Common myeloid progenitor, CD34-positive (primary cell): ENCODE data around the gene IFIT1.
A peak's percentile ranks its signal among the peaks of the same experiment; 100 is the strongest.

Experiments used
- CTCF ChIA-PET: fragments of 350-600 bp; sonication (Branson Sonifier 250); formaldehyde crosslinking; loops from one replicate; lab custom pipeline; 2021; ENCODE audit warnings: antibody characterized with exemption; lab: Charles Lee
- POLR2A ChIA-PET: fragments of 350-600 bp; sonication (Branson Sonifier 250); formaldehyde crosslinking; loops from one replicate; lab custom pipeline; 2021; ENCODE audit warnings: antibody characterized with exemption; lab: Charles Lee
- DNase-seq, 3 donors: peaks; one replicate each; pipeline versions ENCODE4 v3.0.0 to v3.0.0-alpha.2; 2013
- H3K27ac ChIP-seq, 2 experiments: 1 replicate in 1 of 2; 2 replicates in 1 of 2; pipeline ENCODE4 v1.7.0; 2013; ENCODE audit warnings: inconsistent platforms in 2 of 2, low read length in 2 of 2, mild to moderate bottlenecking in 2 of 2, low read depth in 1 of 2, moderate library complexity in 1 of 2; ENCODE audit not compliant: severe bottlenecking in 2 of 2, insufficient read depth in 1 of 2, poor library complexity in 1 of 2
- H3K27me3 ChIP-seq, 5 experiments: replicated peaks in 2 of 5; 1 replicate in 3 of 5; 2 replicates in 2 of 5; pipeline versions ENCODE4 v1.6.1 to v1.7.0; 2013; ENCODE audit warnings: low read length in 4 of 5, mild to moderate bottlenecking in 2 of 5, moderate library complexity in 2 of 5, inconsistent platforms in 1 of 5; ENCODE audit not compliant: insufficient read depth in 5 of 5, control insufficient read depth in 4 of 5
- H3K36me3 ChIP-seq, 4 experiments: 1 replicate in 2 of 4; 2 replicates in 2 of 4; pipeline versions ENCODE4 v1.6.1 to v1.7.0; 2013; ENCODE audit warnings: low read length in 3 of 4, control low read depth in 1 of 4, mild to moderate bottlenecking in 1 of 4; ENCODE audit not compliant: control insufficient read depth in 4 of 4, insufficient read depth in 4 of 4
- H3K4me1 ChIP-seq, 4 experiments: 1 replicate in 3 of 4; 2 replicates in 1 of 4; pipeline versions ENCODE4 v1.6.1 to v1.7.1; 2013; ENCODE audit warnings: low read length in 3 of 4, mild to moderate bottlenecking in 3 of 4, control low read depth in 1 of 4, inconsistent platforms in 1 of 4, moderate library complexity in 1 of 4; ENCODE audit not compliant: control insufficient read depth in 4 of 4, insufficient read depth in 4 of 4; ENCODE audit errors: control extremely low read depth in 1 of 4
- H3K4me3 ChIP-seq, 7 experiments: 1 replicate in 4 of 7; 2 replicates in 3 of 7; pipeline versions ENCODE4 v1.5.1 to v1.7.0; 2013; ENCODE audit warnings: mild to moderate bottlenecking in 7 of 7, low read length in 6 of 7, moderate library complexity in 6 of 7, inconsistent platforms in 2 of 7, low read depth in 2 of 7, control low read depth in 1 of 7; ENCODE audit not compliant: insufficient read depth in 4 of 7, control insufficient read depth in 1 of 7; ENCODE audit errors: extremely low read depth in 1 of 7
- H3K9me3 ChIP-seq, 5 experiments: 1 replicate in 4 of 5; 2 replicates in 1 of 5; pipeline versions ENCODE4 v1.6.1 to v1.7.1; 2013; ENCODE audit warnings: low read length in 4 of 5, mild to moderate bottlenecking in 2 of 5, inconsistent platforms in 1 of 5, low read depth in 1 of 5, moderate library complexity in 1 of 5; ENCODE audit not compliant: control insufficient read depth in 4 of 5, insufficient read depth in 2 of 5; ENCODE audit errors: control extremely low read depth in 1 of 5
- WGBS: methylation state at CpG from one replicate; pipeline ENCODE4 v1.1.5; 2013; ENCODE audit not compliant: insufficient coverage; 5-methylcytosine and 5-hydroxymethylcytosine counted together

Gene IFIT1

GRCh38 chr10:89393898-89394297, 1.5 kb downstream of the IFIT1 start:
- CTCF ChIA-PET, result interaction anchor here (1.0 to 1.2 kb wide), 3 partner anchors 10 to 102 kb away, joined by 3 to 4 read pairs (median 3); partner anchors contain the start of gene IFIT3
- DNase-seq, result no peak
- WGBS, result 20% methylated on average over 1 of the region's 3 CpGs
- Histone ChIP-seq H3K36me3 (peaks cover 0 to 5% (median 0%) of the 10 kb centered on the region in 4 experiments), H3K27ac (no peak overlapping the region), H3K4me3 (peak overlapping the region in 2 of 7 experiments; percentile 28 to 35), H3K27me3 (no peaks in the 10 kb centered on the region), H3K9me3 (no peaks in the 10 kb centered on the region), H3K4me1 (peaks cover 18 to 36% (median 21%) of the 10 kb centered on the region in 4 experiments)
- POLR2A ChIA-PET, result no interaction called here

DNA sequence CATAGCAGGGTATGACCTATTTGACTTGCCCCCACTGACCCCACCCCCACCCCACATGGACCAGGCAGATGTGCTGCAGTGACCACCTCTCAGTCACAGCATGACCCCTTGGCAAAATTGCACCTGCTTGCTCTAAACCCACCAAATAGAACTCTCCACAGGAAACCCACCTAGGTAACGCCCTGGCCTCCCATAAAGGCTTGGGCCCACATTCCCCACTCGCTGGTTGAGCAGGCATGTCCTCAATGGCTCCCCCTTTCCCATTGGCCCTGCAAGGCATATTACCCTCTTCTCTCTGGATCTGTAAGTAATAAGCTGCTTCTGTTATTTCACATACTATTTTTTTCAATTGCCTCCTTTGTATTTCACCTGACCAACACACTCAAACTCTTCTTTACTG, 2.7 kb downstream of the IFIT1 start:
- 100% methylated on average over 1 of the region's 2 CpGs for WGBS
- Histone ChIP-seq H3K4me1 (peaks cover 18 to 36% (median 21%) of the 10 kb centered on the region in 4 experiments), H3K4me3 (no peak overlapping the region), H3K27me3 (no peaks in the 10 kb centered on the region), H3K36me3 (peaks cover 0 to 5% (median under 1%) of the 10 kb centered on the region in 4 experiments), H3K9me3 (no peaks in the 10 kb centered on the region), H3K27ac (no peak overlapping the region)
- ChIA-PET POLR2A (no interaction called here), CTCF (interaction anchor here (1.3 kb wide), 1 partner anchor 149 kb away, joined by 3 read pairs; no protein-coding TSS in a partner anchor)
- DNase-seq, result no peak

DNA sequence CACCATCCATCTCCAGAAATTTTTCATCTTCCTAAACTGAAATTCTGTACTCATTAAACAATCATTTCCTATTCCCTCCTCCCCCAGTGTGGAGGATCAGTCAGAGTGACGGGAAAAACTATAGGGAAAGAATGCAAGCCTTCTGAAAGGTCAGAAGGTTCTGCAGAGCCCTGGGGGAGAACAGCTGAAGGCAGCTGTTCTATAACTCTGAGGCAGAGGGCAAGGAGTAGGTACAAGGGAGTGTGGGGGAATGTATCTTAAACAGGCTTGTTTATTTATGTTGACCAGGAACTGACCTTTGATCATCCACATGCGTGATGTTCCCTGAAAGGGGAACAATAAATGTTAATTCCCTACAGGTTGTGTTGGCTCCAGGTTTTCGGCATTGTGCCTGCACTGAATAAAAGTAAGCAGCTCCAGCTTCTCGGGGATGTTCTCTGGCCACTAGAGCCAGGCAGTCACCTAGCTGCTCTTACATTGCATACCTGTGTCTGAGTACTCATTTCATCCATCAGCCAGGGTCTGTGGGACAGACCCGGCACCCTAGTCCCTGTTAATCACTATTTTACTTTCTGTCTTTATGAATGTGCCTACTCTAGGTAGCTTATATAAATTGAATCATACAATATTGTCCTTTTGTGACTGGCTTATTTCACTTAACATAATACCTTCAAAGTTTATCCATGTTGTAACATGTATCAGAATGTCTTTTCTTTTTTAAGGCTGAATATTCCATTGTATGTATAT, 5.8 kb downstream of the IFIT1 start:
- CTCF ChIA-PET, result interaction anchor here (0.9 kb wide), 1 partner anchor 9 kb away, joined by 3 read pairs; no protein-coding TSS in a partner anchor
- Histone ChIP-seq H3K4me3 (no peak overlapping the region), H3K27me3 (no peaks in the 10 kb centered on the region), H3K9me3 (no peaks in the 10 kb centered on the region), H3K27ac (no peak overlapping the region), H3K4me1 (peaks cover 3 to 16% (median 9%) of the 10 kb centered on the region in 4 experiments), H3K36me3 (peaks cover 0 to 13% (median 7%) of the 10 kb centered on the region in 4 experiments)
- POLR2A ChIA-PET, result no interaction called here
- no peak for DNase-seq
- WGBS, result 100% methylated on average over 4 of the region's 5 CpGs

DNA sequence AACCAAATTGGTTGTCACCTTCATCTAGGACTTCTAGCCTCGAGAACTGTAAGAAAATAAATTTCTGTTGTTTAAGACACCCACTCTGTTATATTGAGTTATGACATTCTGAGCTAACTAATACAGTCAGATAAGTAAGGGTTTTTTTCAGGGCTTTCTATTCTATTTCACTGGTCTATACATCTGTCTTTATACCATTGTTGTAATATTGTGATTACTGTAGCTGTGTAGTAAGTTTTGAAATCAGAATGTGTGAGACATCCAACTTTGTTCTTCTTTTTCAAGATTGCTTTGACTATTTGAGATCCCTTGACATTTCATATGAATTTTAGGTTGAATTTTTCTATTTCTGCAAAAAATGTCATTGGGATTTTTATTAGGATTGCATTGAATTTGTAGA, 7.5 kb downstream of the IFIT1 start:
- ChIA-PET POLR2A (no interaction called here), CTCF (no interaction called here)
- no peak overlapping the region for H3K27ac ChIP-seq
- peaks cover 0 to 21% (median 9%) of the 10 kb centered on the region in 4 experiments for H3K36me3 ChIP-seq
- H3K27me3 ChIP-seq, result no peaks in the 10 kb centered on the region
- WGBS, result 80% methylated on average over 1 of the region's 1 CpG
- no peak overlapping the region for H3K4me3 ChIP-seq
- DNase-seq, result no peak
- H3K9me3 ChIP-seq, result no peaks in the 10 kb centered on the region
- H3K4me1 ChIP-seq, result peaks cover 0 to 2% (median 0%) of the 10 kb centered on the region in 4 experiments

GRCh38 chr10:89403043-89403442, 10.6 kb downstream of the IFIT1 start:
- Histone ChIP-seq H3K4me3 (no peak overlapping the region), H3K36me3 (peaks cover 0 to 20% (median 11%) of the 10 kb centered on the region in 4 experiments), H3K27me3 (no peaks in the 10 kb centered on the region), H3K27ac (no peak overlapping the region), H3K4me1 (no peaks in the 10 kb centered on the region), H3K9me3 (no peaks in the 10 kb centered on the region)
- DNase-seq, result no peak
- CTCF ChIA-PET, result interaction anchor here (0.9 to 1.8 kb wide), 6 partner anchors 9 to 21 kb away, joined by 3 to 6 read pairs (median 4); partner anchors contain the start of gene IFIT5
- 100% methylated on average over 1 of the region's 2 CpGs for WGBS
- POLR2A ChIA-PET, result no interaction called here

GRCh38 chr10:89404104-89405047, 12.0 kb downstream of the IFIT1 start:
- peaks cover 0 to 18% (median 11%) of the 10 kb centered on the region in 4 experiments for H3K36me3 ChIP-seq
- WGBS, result 94% methylated on average over 9 of the region's 11 CpGs
- POLR2A ChIA-PET, result no interaction called here
- DNase-seq, result no peak
- no peak overlapping the region for H3K4me3 ChIP-seq
- no peaks in the 10 kb centered on the region for H3K4me1 ChIP-seq
- CTCF ChIA-PET, result interaction anchor here (1.4 kb wide), 1 partner anchor 11 kb away, joined by 3 read pairs; no protein-coding TSS in a partner anchor
- no peak overlapping the region for H3K27ac ChIP-seq
- H3K9me3 ChIP-seq, result no peaks in the 10 kb centered on the region
- no peaks in the 10 kb centered on the region for H3K27me3 ChIP-seq
